ENCODE measurements around the gene CPNE8.

GRCh38 chr12:38628288-38628687 lies 277.1 kb downstream of the CPNE8 start:
- TF ChIP-seq POLR2A (IDR thresholded peaks at IDR 0.05) (no peak), EP300 (IDR thresholded peaks at IDR 0.05) (no peak), CTCF (IDR thresholded peaks at IDR 0.05) (no peak), POLR2AphosphoS5 (IDR thresholded peaks at IDR 0.05) (no peak)

Measured in stomach (tissue), 4 donors.